ENCODE results near the gene STXBP1. TPM values are rescaled to one million over a fixed set of nuclear protein-coding genes. Genes with fewer than 3 reads are reported as not detected.

STXBP1 gene
- total and polyA plus RNA-seq, 2 of the 13 experiments (the other 11 are each of a cell fraction or from before 2014, with no cell fraction given): 2.9 TPM

- TF ChIP-seq, protein P1, sequence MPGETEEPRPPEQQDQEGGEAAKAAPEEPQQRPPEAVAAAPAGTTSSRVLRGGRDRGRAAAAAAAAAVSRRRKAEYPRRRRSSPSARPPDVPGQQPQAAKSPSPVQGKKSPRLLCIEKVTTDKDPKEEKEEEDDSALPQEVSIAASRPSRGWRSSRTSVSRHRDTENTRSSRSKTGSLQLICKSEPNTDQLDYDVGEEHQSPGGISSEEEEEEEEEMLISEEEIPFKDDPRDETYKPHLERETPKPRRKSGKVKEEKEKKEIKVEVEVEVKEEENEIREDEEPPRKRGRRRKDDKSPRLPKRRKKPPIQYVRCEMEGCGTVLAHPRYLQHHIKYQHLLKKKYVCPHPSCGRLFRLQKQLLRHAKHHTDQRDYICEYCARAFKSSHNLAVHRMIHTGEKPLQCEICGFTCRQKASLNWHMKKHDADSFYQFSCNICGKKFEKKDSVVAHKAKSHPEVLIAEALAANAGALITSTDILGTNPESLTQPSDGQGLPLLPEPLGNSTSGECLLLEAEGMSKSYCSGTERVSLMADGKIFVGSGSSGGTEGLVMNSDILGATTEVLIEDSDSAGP (CRISPR knock-in tag; IDR thresholded peaks at IDR 0.05; ENCODE audit: borderline replicate concordance): peak; percentile 85
- TF ChIP-seq NR1H2 (CRISPR knock-in tag; IDR thresholded peaks at IDR 0.05; ENCODE audit: borderline replicate concordance, low read depth): no peak
- TF ChIP-seq, protein P2, sequence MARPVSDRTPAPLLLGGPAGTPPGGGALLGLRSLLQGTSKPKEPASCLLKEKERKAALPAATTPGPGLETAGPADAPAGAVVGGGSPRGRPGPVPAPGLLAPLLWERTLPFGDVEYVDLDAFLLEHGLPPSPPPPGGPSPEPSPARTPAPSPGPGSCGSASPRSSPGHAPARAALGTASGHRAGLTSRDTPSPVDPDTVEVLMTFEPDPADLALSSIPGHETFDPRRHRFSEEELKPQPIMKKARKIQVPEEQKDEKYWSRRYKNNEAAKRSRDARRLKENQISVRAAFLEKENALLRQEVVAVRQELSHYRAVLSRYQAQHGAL (CRISPR knock-in tag; IDR thresholded peaks at IDR 0.05; ENCODE audit: not compliant biosample characterization): no peak
- TF ChIP-seq, protein P3, sequence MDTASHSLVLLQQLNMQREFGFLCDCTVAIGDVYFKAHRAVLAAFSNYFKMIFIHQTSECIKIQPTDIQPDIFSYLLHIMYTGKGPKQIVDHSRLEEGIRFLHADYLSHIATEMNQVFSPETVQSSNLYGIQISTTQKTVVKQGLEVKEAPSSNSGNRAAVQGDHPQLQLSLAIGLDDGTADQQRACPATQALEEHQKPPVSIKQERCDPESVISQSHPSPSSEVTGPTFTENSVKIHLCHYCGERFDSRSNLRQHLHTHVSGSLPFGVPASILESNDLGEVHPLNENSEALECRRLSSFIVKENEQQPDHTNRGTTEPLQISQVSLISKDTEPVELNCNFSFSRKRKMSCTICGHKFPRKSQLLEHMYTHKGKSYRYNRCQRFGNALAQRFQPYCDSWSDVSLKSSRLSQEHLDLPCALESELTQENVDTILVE (CRISPR knock-in tag; IDR thresholded peaks at IDR 0.05): no peak
- TF ChIP-seq PHF8 (CRISPR knock-in tag; IDR thresholded peaks at IDR 0.05): no peak; the same call in 1 of the 2 replicates
- TF ChIP-seq, protein P4, sequence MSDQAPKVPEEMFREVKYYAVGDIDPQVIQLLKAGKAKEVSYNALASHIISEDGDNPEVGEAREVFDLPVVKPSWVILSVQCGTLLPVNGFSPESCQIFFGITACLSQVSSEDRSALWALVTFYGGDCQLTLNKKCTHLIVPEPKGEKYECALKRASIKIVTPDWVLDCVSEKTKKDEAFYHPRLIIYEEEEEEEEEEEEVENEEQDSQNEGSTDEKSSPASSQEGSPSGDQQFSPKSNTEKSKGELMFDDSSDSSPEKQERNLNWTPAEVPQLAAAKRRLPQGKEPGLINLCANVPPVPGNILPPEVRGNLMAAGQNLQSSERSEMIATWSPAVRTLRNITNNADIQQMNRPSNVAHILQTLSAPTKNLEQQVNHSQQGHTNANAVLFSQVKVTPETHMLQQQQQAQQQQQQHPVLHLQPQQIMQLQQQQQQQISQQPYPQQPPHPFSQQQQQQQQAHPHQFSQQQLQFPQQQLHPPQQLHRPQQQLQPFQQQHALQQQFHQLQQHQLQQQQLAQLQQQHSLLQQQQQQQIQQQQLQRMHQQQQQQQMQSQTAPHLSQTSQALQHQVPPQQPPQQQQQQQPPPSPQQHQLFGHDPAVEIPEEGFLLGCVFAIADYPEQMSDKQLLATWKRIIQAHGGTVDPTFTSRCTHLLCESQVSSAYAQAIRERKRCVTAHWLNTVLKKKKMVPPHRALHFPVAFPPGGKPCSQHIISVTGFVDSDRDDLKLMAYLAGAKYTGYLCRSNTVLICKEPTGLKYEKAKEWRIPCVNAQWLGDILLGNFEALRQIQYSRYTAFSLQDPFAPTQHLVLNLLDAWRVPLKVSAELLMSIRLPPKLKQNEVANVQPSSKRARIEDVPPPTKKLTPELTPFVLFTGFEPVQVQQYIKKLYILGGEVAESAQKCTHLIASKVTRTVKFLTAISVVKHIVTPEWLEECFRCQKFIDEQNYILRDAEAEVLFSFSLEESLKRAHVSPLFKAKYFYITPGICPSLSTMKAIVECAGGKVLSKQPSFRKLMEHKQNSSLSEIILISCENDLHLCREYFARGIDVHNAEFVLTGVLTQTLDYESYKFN (CRISPR knock-in tag; conservative IDR thresholded peaks at IDR 0.05): no peak
- TF ChIP-seq MATR3 (CRISPR knock-in tag; IDR thresholded peaks at IDR 0.05): no peak
- no peak for TF ChIP-seq ZNF543 (CRISPR knock-in tag; IDR thresholded peaks at IDR 0.05)
- no peak for TF ChIP-seq HNF4A (CRISPR knock-in tag; IDR thresholded peaks at IDR 0.05)
- no peak for TF ChIP-seq JUND (CRISPR knock-in tag; IDR thresholded peaks at IDR 0.05)
- no peak for TF ChIP-seq ZNF264 (CRISPR knock-in tag; IDR thresholded peaks at IDR 0.05)
- TF ChIP-seq ARNT (IDR thresholded peaks at IDR 0.05): no peak
- TF ChIP-seq HMGA1 (CRISPR knock-in tag; conservative IDR thresholded peaks at IDR 0.05): no peak
- peak; percentile 32; the same call in 1 of the 2 replicates for TF ChIP-seq ZNF232 (CRISPR knock-in tag; IDR thresholded peaks at IDR 0.05; ENCODE audit: borderline replicate concordance)
- 0 out of 2 replicates have a peak, but pooled peaks have one; percentile 2 for TF ChIP-seq ZBTB7A (CRISPR knock-in tag; IDR thresholded peaks at IDR 0.05)
- TF ChIP-seq HMGXB4 (CRISPR knock-in tag; IDR thresholded peaks at IDR 0.05; ENCODE audit: borderline replicate concordance in 1 of 2, low read depth in 1 of 2): peak in 1 of 2 experiments; percentile 45; a peak in 2 of 4 replicates
- TF ChIP-seq FIP1L1 (IDR thresholded peaks at IDR 0.05; ENCODE audit: borderline replicate concordance, insufficient read depth, low read depth, low read length): no peak
- peak; percentile 53; the same call in 1 of the 2 replicates for TF ChIP-seq FOXC1 (CRISPR knock-in tag; IDR thresholded peaks at IDR 0.05; ENCODE audit: borderline replicate concordance)
- TF ChIP-seq TARDBP (CRISPR knock-in tag; IDR thresholded peaks at IDR 0.05): peak; percentile 19; the same call in 1 of the 2 replicates
- TF ChIP-seq POLR2AphosphoS5 (IDR thresholded peaks at IDR 0.05; ENCODE audit: low read depth, low read length): peak; percentile 52
These were observed 3.7 kb upstream of the STXBP1 start (continued) for GRCh38 chr9:127608104-127608966.

All from HepG2 (cell line).